CD4-positive, alpha-beta T cell treated with Interferon alpha-2 for 1 hour (primary cell): Measurements from ENCODE around the gene GFRA1.

Experiments
- DNase-seq, 2 donors: peaks; one replicate each; pipeline ENCODE4 v3.0.0-alpha.2; 2020 to 2022

GFRA1 gene

GRCh38 chr10:116098411-116099022 lies 174.5 kb downstream of the GFRA1 start:
- DNase-seq: no peak

- DNase-seq: no peak
Observed at GRCh38 chr10:116097239-116097784, 175.7 kb downstream of the GFRA1 start.

GRCh38 chr10:116096526-116096925 lies 176.5 kb downstream of the GFRA1 start:
- DNase-seq: no peak

- DNase-seq: no peak
Observed at GRCh38 chr10:116094356-116094755, 178.7 kb downstream of the GFRA1 start.

GRCh38 chr10:116093031-116093430 lies 180.0 kb downstream of the GFRA1 start:
- no peak for DNase-seq

- DNase-seq: no peak
Observed at GRCh38 chr10:116088985-116089384, 184.0 kb downstream of the GFRA1 start.

- DNase-seq: no peak
Observed at GRCh38 chr10:116085323-116085722, 187.7 kb downstream of the GFRA1 start.

GRCh38 chr10:116084161-116084560 lies 188.8 kb downstream of the GFRA1 start:
- no peak for DNase-seq

- no peak for DNase-seq
Observed at GRCh38 chr10:116083226-116083762, 189.7 kb downstream of the GFRA1 start.

- no peak for DNase-seq
Observed at GRCh38 chr10:116082762-116083161, 190.2 kb downstream of the GFRA1 start.

- DNase-seq: no peak
Observed at GRCh38 chr10:116082206-116082605, 190.8 kb downstream of the GFRA1 start.

GRCh38 chr10:116080553-116080952 lies 192.5 kb downstream of the GFRA1 start:
- DNase-seq: no peak

GRCh38 chr10:116079355-116079754 lies 193.7 kb downstream of the GFRA1 start:
- no peak for DNase-seq

- no peak for DNase-seq
Observed at GRCh38 chr10:116076621-116077020, 196.4 kb downstream of the GFRA1 start.

- no peak for DNase-seq
Observed at GRCh38 chr10:116073510-116073909, 199.5 kb downstream of the GFRA1 start.

GRCh38 chr10:116073001-116073400 lies 200.0 kb downstream of the GFRA1 start:
- no peak for DNase-seq

- no peak for DNase-seq
Observed at GRCh38 chr10:116071453-116072148, 201.4 kb downstream of the GFRA1 start.

GRCh38 chr10:116070743-116071320 lies 202.2 kb downstream of the GFRA1 start:
- no peak for DNase-seq

GRCh38 chr10:116069856-116070255 lies 203.2 kb downstream of the GFRA1 start:
- no peak for DNase-seq

GRCh38 chr10:116067825-116068224 lies 205.2 kb downstream of the GFRA1 start:
- DNase-seq: no peak

- no peak for DNase-seq
Observed at GRCh38 chr10:116063107-116063506, 209.9 kb downstream of the GFRA1 start.

- DNase-seq: no peak
Observed at GRCh38 chr10:116060864-116061263, 212.1 kb downstream of the GFRA1 start.

GRCh38 chr10:116059320-116059719 lies 213.7 kb downstream of the GFRA1 start:
- DNase-seq: no peak
